GM18502 (cell line): ENCODE results near the gene MDGA2.
"Not testable (repeated sequence)": the region's sequence is repeated elsewhere in the genome, so short reads cannot be mapped to it uniquely, and the experiment has no call there.

Source experiments
- ATAC-seq: cut with Tn5 transposase; IDR thresholded peaks from one replicate; pipeline ENCODE4 v1.9.1; 2021; ENCODE audit warnings: mild to moderate bottlenecking; ENCODE audit not compliant: unreplicated experiment, poor library complexity

The MDGA2 gene

GRCh38 chr14:47626151-47627035, 49.0 kb downstream of the MDGA2 start:
- ATAC-seq, result no peak

- not testable (repeated sequence) for ATAC-seq
Observed at GRCh38 chr14:47624126-47624525, 51.3 kb downstream of the MDGA2 start.

GRCh38 chr14:47619392-47619791, 56.0 kb downstream of the MDGA2 start:
- no peak for ATAC-seq

- no peak for ATAC-seq
Observed at GRCh38 chr14:47606566-47606965, 68.8 kb downstream of the MDGA2 start.

- ATAC-seq, result peak; percentile 45
Observed at GRCh38 chr14:47596860-47597259, 78.5 kb downstream of the MDGA2 start.

GRCh38 chr14:47596232-47596631, 79.2 kb downstream of the MDGA2 start:
- ATAC-seq, result peak; percentile 91

GRCh38 chr14:47595552-47595951, 79.9 kb downstream of the MDGA2 start:
- no peak for ATAC-seq

- no peak for ATAC-seq
Observed at GRCh38 chr14:47590767-47591495, 84.5 kb downstream of the MDGA2 start.

GRCh38 chr14:47585447-47585846, 90.0 kb downstream of the MDGA2 start:
- no peak for ATAC-seq

- ATAC-seq, result no peak
Observed at GRCh38 chr14:47567273-47567672, 108.1 kb downstream of the MDGA2 start.

GRCh38 chr14:47557894-47558293, 117.5 kb downstream of the MDGA2 start:
- ATAC-seq, result no peak

- ATAC-seq, result no peak
Observed at GRCh38 chr14:47555333-47555732, 120.1 kb downstream of the MDGA2 start.

- no peak for ATAC-seq
Observed at GRCh38 chr14:47549886-47550285, 125.5 kb downstream of the MDGA2 start.

- ATAC-seq, result no peak
Observed at GRCh38 chr14:47543459-47543858, 131.9 kb downstream of the MDGA2 start.

- no peak for ATAC-seq
Observed at GRCh38 chr14:47541662-47542061, 133.7 kb downstream of the MDGA2 start.

GRCh38 chr14:47539031-47539461, 136.4 kb downstream of the MDGA2 start:
- peak; percentile 60 for ATAC-seq

- no peak for ATAC-seq
Observed at GRCh38 chr14:47536341-47536740, 139.1 kb downstream of the MDGA2 start.

- no peak for ATAC-seq
Observed at GRCh38 chr14:47526591-47527244, 148.7 kb downstream of the MDGA2 start.

- ATAC-seq, result no peak
Observed at GRCh38 chr14:47524524-47524923, 150.9 kb downstream of the MDGA2 start.

GRCh38 chr14:47520382-47520781, 155.0 kb downstream of the MDGA2 start:
- ATAC-seq, result no peak

GRCh38 chr14:47511829-47512228, 163.6 kb downstream of the MDGA2 start:
- ATAC-seq, result no peak
